HG03066 (cell line): ENCODE measurements around the gene DIPK2B.

Experiments used
- ATAC-seq: cut with Tn5 transposase; IDR thresholded peaks from one replicate; pipeline ENCODE4 v1.9.1; 2021; ENCODE audit warnings: low read depth; ENCODE audit not compliant: unreplicated experiment

DIPK2B gene

DNA sequence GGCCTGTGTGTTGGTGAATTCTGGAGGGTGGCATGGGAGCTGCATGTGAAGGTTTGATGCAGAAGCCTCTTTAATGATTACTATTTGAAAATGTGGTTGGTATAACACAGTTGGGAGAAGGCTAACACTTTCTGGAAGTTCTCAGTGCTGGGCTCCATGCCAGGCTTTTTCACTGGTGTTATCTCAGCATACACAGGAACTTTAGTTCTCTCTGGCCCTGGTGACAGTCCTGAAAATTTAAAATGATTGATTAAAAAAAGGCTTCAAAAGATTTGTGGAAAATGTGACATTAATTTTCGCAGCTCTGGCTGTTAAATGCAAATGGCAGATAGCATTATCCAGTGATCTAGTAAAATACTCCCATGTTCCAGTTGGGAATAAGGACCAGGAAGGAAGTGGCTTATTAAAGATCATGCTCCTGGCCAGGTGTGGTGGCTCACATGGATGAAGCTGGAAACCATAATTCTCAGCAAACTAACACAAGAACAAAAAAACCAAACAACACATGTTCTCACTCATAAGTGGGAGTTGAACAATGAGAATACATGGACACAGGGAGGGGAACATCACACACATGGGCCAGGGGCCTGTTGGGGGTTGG lies 36.6 kb downstream of the DIPK2B start:
- ATAC-seq = no peak

GRCh38 chrX:45157647-45158046 lies 43.0 kb downstream of the DIPK2B start:
- ATAC-seq = no peak

GRCh38 chrX:45154462-45154861 lies 46.2 kb downstream of the DIPK2B start:
- ATAC-seq = no peak

DNA sequence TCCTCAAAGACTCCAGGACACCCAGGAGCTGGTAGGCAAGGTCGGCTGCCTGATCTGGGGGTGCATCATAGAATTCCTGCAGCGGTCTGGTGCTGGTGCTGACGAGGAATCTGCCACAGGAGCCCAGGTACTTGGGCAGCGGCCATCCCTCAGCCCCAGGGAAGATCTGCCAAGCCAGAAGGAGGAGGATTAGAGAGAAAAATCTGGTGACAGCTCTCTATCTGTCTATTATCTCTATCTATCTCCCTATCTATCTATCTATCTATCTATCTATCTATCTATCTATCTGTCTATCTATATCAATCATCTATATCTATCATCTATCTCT lies 46.7 kb downstream of the DIPK2B start:
- ATAC-seq = no peak
